ENCODE measurements around the gene DNAH17. TPM values are rescaled to one million over a fixed set of nuclear protein-coding genes. Genes with fewer than 3 reads are reported as not detected.

Gene DNAH17
- total and polyA plus RNA-seq, 2 of the 8 experiments (the other 6 are each of a cell fraction or from before 2014, with no cell fraction given): 0.14 to 0.67 TPM

GRCh38 chr17:78623541-78623940 lies 46.3 kb upstream of the DNAH17 start:
- H2BK5ac ChIP-seq (ENCODE audit: low read depth, low read length): no peak overlapping the region
- no peaks in the 10 kb centered on the region for H3K9me3 ChIP-seq (ENCODE audit: insufficient read depth in 2 of 2, low read depth in 1 of 2, low read length in 1 of 2)
- H3K4ac ChIP-seq (replicated peaks; ENCODE audit: insufficient read length, low read depth, low read length): no peak overlapping the region
- no peak overlapping the region for H4K5ac ChIP-seq (ENCODE audit: insufficient read length, low read depth, low read length)
- no peak overlapping the region for H3K18ac ChIP-seq (ENCODE audit: extremely low read depth, low read length)
- no peak overlapping the region for H2AK5ac ChIP-seq (ENCODE audit: low read depth, low read length)
- H3K14ac ChIP-seq (ENCODE audit: insufficient read length): no peak overlapping the region
- H4K91ac ChIP-seq (replicated peaks; ENCODE audit: insufficient read length, low read length): no peak overlapping the region
- POLR2A ChIA-PET (ENCODE audit: partially characterized antibody): interaction anchor here (0.6 to 1.1 kb wide), 2 partner anchors 45 to 526 kb away, joined by 3 read pairs; no protein-coding TSS in a partner anchor
- H3K4me3 ChIP-seq (ENCODE audit: extremely low read depth in 1 of 4, insufficient read depth in 2 of 4, low read depth in 3 of 4, low read length in 4 of 4): no peak overlapping the region
- no peak overlapping the region for H2BK15ac ChIP-seq (ENCODE audit: low read length)
- no peak for DNase-seq (ENCODE audit: low read depth in 1 of 2, low spot score in 2 of 2)
- no peaks in the 10 kb centered on the region; a peak in 1 of 7 replicates for H3K27me3 ChIP-seq (replicated peaks in 1 of 4; ENCODE audit: control insufficient read depth in 3 of 4, extremely low read depth in 1 of 4, insufficient read depth in 3 of 4, low read length in 3 of 4)
- H4K20me1 ChIP-seq (replicated peaks in 1 of 2; ENCODE audit: control insufficient read depth in 1 of 2, insufficient read depth in 2 of 2, low read length in 2 of 2): no peaks in the 10 kb centered on the region
- no peaks in the 10 kb centered on the region for H3K79me1 ChIP-seq (ENCODE audit: low read depth, low read length)
- no peak overlapping the region for H3K4me2 ChIP-seq (ENCODE audit: insufficient read depth in 1 of 2, low read depth in 2 of 2, low read length in 2 of 2)
- no peaks in the 10 kb centered on the region for H3K36me3 ChIP-seq (ENCODE audit: control insufficient read depth in 2 of 4, insufficient read depth in 4 of 4, low read length in 3 of 4)
- TF ChIP-seq EGR1 (IDR thresholded peaks at IDR 0.05; ENCODE audit: borderline replicate concordance, low read depth, low read length): no peak
- no peak for TF ChIP-seq BACH1 (IDR thresholded peaks at IDR 0.05; ENCODE audit: low read length)
- TF ChIP-seq RAD21 (IDR thresholded peaks at IDR 0.05 in 1 of 2, conservative IDR thresholded peaks at IDR 0.05 in 1 of 2; ENCODE audit: low read depth in 2 of 2, low read length in 2 of 2): no peak
- no peak for TF ChIP-seq POLR2A (IDR thresholded peaks at IDR 0.05; ENCODE audit: control extremely low read depth in 1 of 2, low read depth in 2 of 2, low read length in 2 of 2)
- TF ChIP-seq RFX5 (IDR thresholded peaks at IDR 0.05; ENCODE audit: borderline replicate concordance, low read depth, low read length): no peak
- no peak for TF ChIP-seq ATF2 (IDR thresholded peaks at IDR 0.05; ENCODE audit: low read length)
- no peak for TF ChIP-seq ASH2L (IDR thresholded peaks at IDR 0.05; ENCODE audit: low read length)
- no peak for TF ChIP-seq EP300 (IDR thresholded peaks at IDR 0.05; ENCODE audit: borderline replicate concordance in 1 of 2, low read depth in 2 of 2, low read length in 2 of 2)
- H2BK20ac ChIP-seq (ENCODE audit: low read length): no peak overlapping the region
- 95% methylated on average over 12 of the region's 12 CpGs; no CpG with 5 or more reads in 1 of the 2 experiments for WGBS, 2 experiments (ENCODE audit: extremely low coverage in 1 of 2, insufficient coverage in 1 of 2, insufficient read length in 1 of 2, insufficient replicate concordance in 2 of 2, low coverage in 1 of 2, low lambda C conversion rate in 2 of 2, missing lambda C conversion rate in 1 of 2)
- H3K4me1 ChIP-seq (replicated peaks in 1 of 4; ENCODE audit: control insufficient read depth in 3 of 4, insufficient read depth in 4 of 4, low read length in 3 of 4): no peaks in the 10 kb centered on the region; a peak in 1 of 7 replicates
- FAIRE-seq: no peak
- H3K23ac ChIP-seq (ENCODE audit: insufficient read length): no peak overlapping the region
- H4K8ac ChIP-seq (ENCODE audit: extremely low read depth, insufficient read depth, low read length): no peak overlapping the region
- no peak overlapping the region for H3K9ac ChIP-seq (replicated peaks in 1 of 4; ENCODE audit: extremely low read depth in 1 of 4, low read depth in 3 of 4, low read length in 3 of 4)
- H3K23me2 ChIP-seq (ENCODE audit: low read depth, low read length): no peaks in the 10 kb centered on the region
- no peak overlapping the region for H2BK120ac ChIP-seq (replicated peaks; ENCODE audit: low read depth, low read length)
- CTCF ChIA-PET (ENCODE audit: partially characterized antibody): interaction anchor here (0.6 to 1.0 kb wide), 2 partner anchors 85 to 160 kb away, joined by 3 read pairs; no protein-coding TSS in a partner anchor
- H3K56ac ChIP-seq (replicated peaks; ENCODE audit: insufficient read length, low read depth, low read length): no peak overlapping the region
- H3K27ac ChIP-seq (ENCODE audit: low read depth, low read length): no peak overlapping the region
- no peaks in the 10 kb centered on the region for H3K79me2 ChIP-seq (ENCODE audit: control insufficient read depth in 1 of 2, insufficient read depth in 2 of 2, low read length in 2 of 2)
- H2BK12ac ChIP-seq (ENCODE audit: low read depth, low read length): no peak overlapping the region
- no peak overlapping the region for H2AFZ ChIP-seq (ENCODE audit: low read length)
